Stomach smooth muscle (tissue), 2 donors: Measurements from ENCODE around the gene FAM53B.
"Not testable (repeated sequence)": the region's sequence is repeated elsewhere in the genome, so short reads cannot be mapped to it uniquely, and the experiment has no call there.

ENCODE experiments used
- H3K27ac ChIP-seq: one replicate; pipeline ENCODE4 v1.7.0; 2013; ENCODE audit warnings: mild to moderate bottlenecking, low read length, inconsistent platforms
- H3K27me3 ChIP-seq, 2 donors: one replicate each; pipeline ENCODE4 v1.7.0; 2013; ENCODE audit warnings: low read length in 2 of 2; ENCODE audit not compliant: insufficient read depth in 2 of 2, control insufficient read depth in 1 of 2
- H3K36me3 ChIP-seq, 2 donors: one replicate each; pipeline ENCODE4 v1.7.0; 2013; ENCODE audit warnings: low read length in 2 of 2; ENCODE audit not compliant: control insufficient read depth in 2 of 2, insufficient read depth in 2 of 2
- H3K4me1 ChIP-seq: one replicate; pipeline ENCODE4 v1.7.0; 2013; ENCODE audit warnings: low read length; ENCODE audit not compliant: control insufficient read depth, insufficient read depth
- H3K4me3 ChIP-seq, 2 donors: one replicate each; pipeline ENCODE4 v1.7.0; 2013; ENCODE audit warnings: low read length in 2 of 2
- H3K9ac ChIP-seq, 2 donors: one replicate each; pipeline ENCODE4 v1.7.0; 2013; ENCODE audit warnings: low read length in 2 of 2, mild to moderate bottlenecking in 1 of 2
- H3K9me3 ChIP-seq, 2 donors: one replicate each; pipeline ENCODE4 v1.7.0; 2013; ENCODE audit warnings: low read length in 2 of 2; ENCODE audit not compliant: control insufficient read depth in 2 of 2
- donor health status: healthy.
- donor health status: Pancreatic carcinoma.

The FAM53B gene

GRCh38 chr10:124744102-124745050, at the start of gene FAM53B:
TSS of gene FAM53B (minus strand) at chr10:124744378. CDS start at chr10:124706713, 37,665 bp downstream.
- peak within 1 kb of the TSS; percentile 6 for H3K27ac ChIP-seq
- no peaks in the 10 kb centered on the region for H3K9me3 ChIP-seq
- H3K36me3 ChIP-seq: peaks cover 0 to 2% of the 10 kb centered on the region in 2 donors
- H3K9ac ChIP-seq: peak within 1 kb of the TSS; percentile 22 to 62
- H3K27me3 ChIP-seq: no peaks in the 10 kb centered on the region
- peak within 1 kb of the TSS; percentile 76 to 80 for H3K4me3 ChIP-seq
- H3K4me1 ChIP-seq: peaks cover 38% of the 10 kb centered on the region

- Histone ChIP-seq H3K4me1 (peaks cover 3% of the 10 kb centered on the region), H3K9me3 (no peaks in the 10 kb centered on the region), H3K27ac (no peak overlapping the region), H3K36me3 (no peaks in the 10 kb centered on the region), H3K4me3 (no peak overlapping the region), H3K9ac (no peak overlapping the region), H3K27me3 (no peaks in the 10 kb centered on the region)
Observed at GRCh38 chr10:124792998-124793352, 48.8 kb upstream of the FAM53B start.

GRCh38 chr10:124791547-124792348, 47.6 kb upstream of the FAM53B start, which contains the start of gene EEF1AKMT2:
TSS of gene EEF1AKMT2 (minus strand) at chr10:124791887. CDS start at chr10:124791833, 54 bp downstream.
- Histone ChIP-seq H3K4me1 (peaks cover 3% of the 10 kb centered on the region), H3K9me3 (no peaks in the 10 kb centered on the region), H3K27me3 (no peaks in the 10 kb centered on the region), H3K36me3 (no peaks in the 10 kb centered on the region), H3K4me3 (peak within 1 kb of the TSS; percentile 92 to 99), H3K27ac (peak within 1 kb of the TSS; percentile 84), H3K9ac (peak within 1 kb of the TSS; percentile 96)

- not testable (repeated sequence) for H3K4me3 ChIP-seq, H3K4me1 ChIP-seq, H3K9ac ChIP-seq, H3K27me3 ChIP-seq, H3K27ac ChIP-seq, H3K9me3 ChIP-seq
- peaks cover 5 to 14% of the 10 kb centered on the region in 2 donors for H3K36me3 ChIP-seq
Observed at GRCh38 chr10:124782900-124783299, 38.7 kb upstream of the FAM53B start.

GRCh38 chr10:124768791-124769190, 24.6 kb upstream of the FAM53B start:
- H3K9ac ChIP-seq: no peak overlapping the region
- H3K4me1 ChIP-seq: no peaks in the 10 kb centered on the region
- no peak overlapping the region for H3K4me3 ChIP-seq
- peaks cover 8 to 11% of the 10 kb centered on the region in 2 donors for H3K36me3 ChIP-seq
- H3K27ac ChIP-seq: no peak overlapping the region
- H3K9me3 ChIP-seq: no peaks in the 10 kb centered on the region
- H3K27me3 ChIP-seq: no peaks in the 10 kb centered on the region

GRCh38 chr10:124765256-124765655, 21.1 kb upstream of the FAM53B start:
- Histone ChIP-seq H3K9ac (no peak overlapping the region), H3K4me3 (no peak overlapping the region), H3K36me3 (peaks cover 4 to 7% of the 10 kb centered on the region in 2 donors), H3K4me1 (no peaks in the 10 kb centered on the region), H3K27me3 (no peaks in the 10 kb centered on the region), H3K27ac (no peak overlapping the region), H3K9me3 (no peaks in the 10 kb centered on the region)

- no peak overlapping the region for H3K27ac ChIP-seq
- H3K9ac ChIP-seq: no peak overlapping the region
- H3K4me1 ChIP-seq: no peaks in the 10 kb centered on the region
- H3K9me3 ChIP-seq: no peaks in the 10 kb centered on the region
- peaks cover 4 to 16% of the 10 kb centered on the region in 2 donors for H3K36me3 ChIP-seq
- H3K27me3 ChIP-seq: no peaks in the 10 kb centered on the region
- H3K4me3 ChIP-seq: no peak overlapping the region
Observed at GRCh38 chr10:124763267-124763666, 19.1 kb upstream of the FAM53B start.

- no peaks in the 10 kb centered on the region for H3K4me1 ChIP-seq
- H3K27me3 ChIP-seq: no peaks in the 10 kb centered on the region
- no peak overlapping the region for H3K4me3 ChIP-seq
- H3K9ac ChIP-seq: no peak overlapping the region
- H3K9me3 ChIP-seq: no peaks in the 10 kb centered on the region
- peaks cover 4 to 18% of the 10 kb centered on the region in 2 donors for H3K36me3 ChIP-seq
- H3K27ac ChIP-seq: no peak overlapping the region
Observed at GRCh38 chr10:124762281-124762680, 18.1 kb upstream of the FAM53B start.

GRCh38 chr10:124756156-124756903, 12.2 kb upstream of the FAM53B start:
- Histone ChIP-seq H3K36me3 (peaks cover 4 to 17% of the 10 kb centered on the region in 2 donors), H3K27ac (no peak overlapping the region), H3K4me3 (no peak overlapping the region), H3K9ac (no peak overlapping the region), H3K9me3 (no peaks in the 10 kb centered on the region), H3K4me1 (no peaks in the 10 kb centered on the region), H3K27me3 (no peaks in the 10 kb centered on the region)

- Histone ChIP-seq H3K4me1 (no peaks in the 10 kb centered on the region), H3K9ac (no peak overlapping the region), H3K27ac (no peak overlapping the region), H3K27me3 (no peaks in the 10 kb centered on the region), H3K36me3 (peaks cover 0 to 17% of the 10 kb centered on the region in 2 donors), H3K9me3 (no peaks in the 10 kb centered on the region), H3K4me3 (no peak overlapping the region)
Observed at GRCh38 chr10:124755581-124755980, 11.4 kb upstream of the FAM53B start.
